HEK293 (cell line): Measurements from ENCODE around the gene HSD17B7.

Experiments
- ATF2 ChIP-seq: fragments of 450-650 bp; formaldehyde crosslinking; IDR thresholded peaks from 2 replicates; pipeline ENCODE4 v1.5.1; 2016; ENCODE audit warnings: missing biosample characterization, missing genetic modification characterization, low read depth
- CTCF ChIP-seq: fragments of 450-650 bp; formaldehyde crosslinking; IDR thresholded peaks from 2 replicates; pipeline ENCODE4 v1.5.1; 2016; ENCODE audit warnings: missing biosample characterization, missing genetic modification characterization
- RBAK ChIP-seq: fragments of 450-650 bp; formaldehyde crosslinking; IDR thresholded peaks from 2 replicates; pipeline ENCODE4 v1.5.1; 2016; ENCODE audit warnings: missing biosample characterization, missing genetic modification characterization
- REST ChIP-seq: fragments of 450-650 bp; formaldehyde crosslinking; IDR thresholded peaks from 2 replicates; pipeline ENCODE4 v1.5.1; 2016; ENCODE audit warnings: missing biosample characterization, missing genetic modification characterization
- ZBTB44 ChIP-seq: fragments of 450-650 bp; IDR thresholded peaks from 2 replicates; pipeline ENCODE4 v1.5.1; 2018; ENCODE audit warnings: missing biosample characterization, mild to moderate bottlenecking, missing genetic modification characterization
- ZBTB6 ChIP-seq: fragments of 450-650 bp; formaldehyde crosslinking; IDR thresholded peaks from 2 replicates; pipeline ENCODE4 v1.5.1; 2017; ENCODE audit warnings: missing biosample characterization, missing genetic modification characterization
- ZFP69B ChIP-seq: fragments of 450-650 bp; formaldehyde crosslinking; IDR thresholded peaks from 2 replicates; pipeline ENCODE4 v1.5.1; 2016; ENCODE audit warnings: missing biosample characterization, missing genetic modification characterization
- ZNF704 ChIP-seq: fragments of 450-650 bp; formaldehyde crosslinking; IDR thresholded peaks from 2 replicates; pipeline ENCODE4 v1.5.1; 2016; ENCODE audit warnings: missing biosample characterization, missing genetic modification characterization

- no peak for TF ChIP-seq CTCF (tag by site-specific recombination)
- TF ChIP-seq ZBTB6 (tag by site-specific recombination): no peak
- TF ChIP-seq REST (tag by site-specific recombination): no peak
- no peak for TF ChIP-seq ZNF704
- no peak for TF ChIP-seq ZFP69B (tag by site-specific recombination)
- TF ChIP-seq ZBTB44: no peak
- no peak for TF ChIP-seq RBAK (tag by site-specific recombination)
- no peak for TF ChIP-seq ATF2 (tag by site-specific recombination)
Measured at GRCh38 chr1:162859191-162859590, 68.7 kb downstream of the HSD17B7 start.
